ENCODE results near the gene MPND.

The MPND gene

GRCh38 chr19:4343370-4344307 is at the start of gene MPND:
Gene MPND, plus strand, starts transcription at chr19:4343562. Its CDS starts 32 bp downstream, at chr19:4343594.
- DNase-seq: peak; percentile 78

DNA sequence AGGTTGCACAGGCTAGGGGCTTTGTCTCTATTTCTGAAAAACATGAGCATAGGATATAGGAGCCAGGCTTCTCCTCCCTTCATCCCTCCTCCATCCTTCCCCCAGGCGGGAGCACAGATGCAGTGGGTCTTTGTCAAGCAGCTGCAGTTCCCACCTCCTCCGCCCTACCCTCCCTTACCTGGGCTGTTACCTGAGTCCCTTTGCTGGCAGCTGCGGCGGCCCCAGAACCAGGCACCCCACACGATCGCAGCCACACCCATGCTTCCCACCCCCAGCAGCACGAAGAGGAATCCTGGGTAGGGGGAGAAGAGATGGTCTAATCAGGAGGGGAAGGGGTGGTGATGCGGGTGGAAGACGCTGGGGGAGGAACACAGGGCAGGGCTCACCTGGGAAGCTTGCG is 49.0 kb upstream of the MPND start:
- DNase-seq: no peak

GRCh38 chr19:4295972-4296771 is 47.2 kb upstream of the MPND start:
- DNase-seq: no peak

GRCh38 chr19:4297901-4298809 is 45.2 kb upstream of the MPND start:
- DNase-seq: no peak

DNA sequence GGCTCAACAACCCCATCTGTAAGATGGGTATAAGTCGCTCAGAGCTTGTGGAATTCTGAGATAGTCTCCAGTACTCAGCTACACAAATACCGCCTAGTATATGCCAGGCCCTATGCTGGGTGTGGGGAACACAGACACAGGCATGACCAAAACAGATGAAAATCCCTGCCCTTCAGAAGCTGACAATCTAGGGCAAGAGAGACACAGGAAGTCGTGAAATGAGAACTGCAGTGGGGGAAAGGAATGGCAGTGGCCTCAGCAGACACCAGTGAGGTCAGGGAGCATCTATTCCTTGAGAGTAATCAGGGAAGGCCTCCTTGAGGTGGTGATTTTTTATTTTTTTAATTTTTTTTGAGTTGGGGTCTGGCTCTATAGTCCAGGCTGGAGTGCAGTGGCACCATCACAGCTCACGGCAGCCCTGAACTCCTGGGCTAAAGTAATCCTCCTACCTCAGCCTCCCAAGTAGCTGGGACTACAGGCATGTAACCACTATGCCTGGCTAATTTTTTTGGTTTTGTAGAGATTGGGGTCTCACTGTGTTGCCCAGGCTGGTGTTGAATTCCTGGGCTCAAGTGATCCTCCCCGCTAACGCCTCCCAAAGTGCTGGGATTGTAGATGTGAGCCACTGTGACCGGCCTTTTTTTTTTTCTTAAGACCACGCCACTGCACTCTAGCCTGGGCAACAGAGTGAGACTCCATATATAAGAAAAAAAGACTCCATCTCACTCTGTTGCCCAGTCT is 44.4 kb upstream of the MPND start:
- DNase-seq: no peak

- DNase-seq: no peak
Observed at GRCh38 chr19:4300589-4300988, 42.8 kb upstream of the MPND start.

DNA sequence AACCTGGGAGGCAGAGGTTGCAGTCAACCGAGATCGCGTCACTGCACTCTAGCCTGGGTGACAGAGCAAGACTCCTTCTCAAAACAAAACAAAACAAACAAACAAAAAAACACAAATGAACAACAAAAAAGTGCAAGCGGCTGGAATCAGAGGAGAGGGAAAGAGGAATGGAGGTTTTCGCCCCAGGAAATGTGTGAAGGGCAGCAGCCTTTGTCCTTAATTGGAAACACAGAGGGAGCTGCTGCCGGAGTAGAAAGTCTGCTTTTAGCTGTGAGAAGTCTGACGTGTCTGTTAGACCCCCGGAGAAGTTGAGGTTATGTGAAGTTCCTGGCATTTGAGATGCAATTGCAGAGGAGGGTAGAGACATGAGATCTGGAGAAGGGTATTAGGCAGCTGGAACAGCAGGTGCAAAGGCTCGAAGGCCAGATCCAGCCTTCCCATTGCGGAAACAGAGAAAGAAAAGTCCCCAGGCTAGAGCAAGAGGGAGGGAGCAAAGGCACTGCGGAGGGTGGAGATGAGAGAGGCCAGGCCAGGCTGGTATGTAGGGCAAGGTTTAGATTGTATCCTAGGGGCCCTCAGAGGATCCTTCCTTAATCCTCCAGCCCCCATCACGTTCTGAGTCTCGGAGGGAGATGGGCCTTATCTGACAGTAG is 41.6 kb upstream of the MPND start:
- no peak for DNase-seq

GRCh38 chr19:4302243-4302640 is 41.1 kb upstream of the MPND start, which contains the start of gene TMIGD2:
Gene TMIGD2, minus strand, starts transcription at chr19:4302389. Its CDS starts 4 bp downstream, at chr19:4302385.
- DNase-seq: no peak

DNA sequence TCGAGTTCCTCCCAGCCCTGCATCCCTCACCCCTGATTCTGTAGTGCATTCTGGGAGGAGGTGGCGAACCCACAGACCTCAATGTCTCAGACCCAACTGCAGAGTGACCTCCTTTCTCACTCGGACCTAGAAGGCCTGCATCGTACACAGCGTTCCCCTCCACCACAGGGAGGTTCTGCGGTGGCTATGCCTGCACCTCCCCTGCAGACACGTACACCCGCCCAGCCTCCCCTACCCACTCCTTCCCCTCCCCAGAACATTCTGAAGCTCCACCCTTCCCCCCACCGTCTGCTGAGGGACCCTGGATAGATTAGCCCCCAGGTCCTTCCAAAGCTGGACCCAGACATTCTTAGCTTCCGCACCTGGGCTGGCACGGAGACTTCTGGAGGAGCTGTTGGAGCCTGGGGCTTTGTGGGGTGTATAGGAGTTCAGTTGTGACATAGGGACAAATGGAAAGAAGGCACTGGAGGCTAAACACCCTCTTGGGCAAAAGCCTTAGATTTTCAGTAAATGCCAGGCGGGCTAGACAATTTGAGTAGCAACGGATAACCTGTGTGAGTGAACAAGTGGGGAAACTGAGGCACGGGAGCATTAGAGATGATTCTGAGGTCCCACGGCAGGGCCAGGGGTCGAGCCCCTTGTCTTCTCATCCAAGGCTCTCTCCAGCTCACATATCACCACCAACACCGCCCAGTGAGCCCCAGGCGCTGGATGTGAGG is 39.4 kb upstream of the MPND start:
- no peak for DNase-seq

- peak; percentile 39 for DNase-seq
Observed at GRCh38 chr19:4304538-4305256, 38.7 kb upstream of the MPND start, which contains the start of gene FSD1. Gene FSD1, plus strand, starts transcription at chr19:4304598. Its CDS starts 149 bp downstream, at chr19:4304747.

GRCh38 chr19:4305257-4305612 is 38.1 kb upstream of the MPND start:
- DNase-seq: no peak

GRCh38 chr19:4305659-4306058 is 37.7 kb upstream of the MPND start:
- no peak for DNase-seq

DNA sequence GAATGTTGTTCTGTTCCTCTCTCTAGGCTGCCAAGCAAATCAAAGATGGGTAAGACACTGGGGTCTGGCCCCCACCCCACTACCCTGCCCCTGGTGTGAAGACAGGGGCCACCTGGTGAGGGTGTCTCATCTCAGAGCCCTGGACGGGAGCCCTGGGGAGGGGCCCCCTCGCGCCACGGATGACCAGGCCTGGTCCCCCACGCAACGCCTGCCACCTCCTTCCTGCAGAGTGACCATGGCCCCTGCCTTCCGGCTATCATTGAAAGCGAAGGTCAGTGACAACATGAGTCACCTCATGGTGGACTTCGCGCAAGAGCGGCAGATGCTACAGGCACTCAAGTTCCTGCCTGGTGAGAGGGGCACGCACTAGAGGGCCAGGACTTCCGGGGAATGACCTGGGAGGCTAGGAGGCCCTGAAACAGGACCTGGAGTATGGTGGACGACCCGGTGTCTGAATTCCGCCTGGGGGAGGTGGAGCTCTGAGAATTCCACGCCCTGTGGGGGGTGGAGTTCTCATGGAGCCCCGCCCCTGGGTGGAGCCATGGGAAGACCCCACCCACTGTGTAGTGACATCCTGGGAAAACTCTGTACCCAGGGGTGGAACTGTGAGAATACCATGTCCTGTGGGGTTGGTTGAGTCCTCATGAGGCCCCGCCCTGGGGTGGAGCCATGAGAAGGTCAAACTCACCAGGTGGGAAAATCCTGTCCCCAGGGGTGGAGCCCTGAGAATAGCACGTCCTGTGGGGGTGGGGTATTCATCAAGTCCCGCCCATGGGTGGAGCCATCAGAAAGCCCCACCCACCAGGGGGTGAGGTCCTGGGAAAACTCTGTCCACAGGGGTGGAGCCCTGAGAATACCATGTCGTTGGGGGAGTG is 32.9 kb upstream of the MPND start:
- DNase-seq: no peak

DNA sequence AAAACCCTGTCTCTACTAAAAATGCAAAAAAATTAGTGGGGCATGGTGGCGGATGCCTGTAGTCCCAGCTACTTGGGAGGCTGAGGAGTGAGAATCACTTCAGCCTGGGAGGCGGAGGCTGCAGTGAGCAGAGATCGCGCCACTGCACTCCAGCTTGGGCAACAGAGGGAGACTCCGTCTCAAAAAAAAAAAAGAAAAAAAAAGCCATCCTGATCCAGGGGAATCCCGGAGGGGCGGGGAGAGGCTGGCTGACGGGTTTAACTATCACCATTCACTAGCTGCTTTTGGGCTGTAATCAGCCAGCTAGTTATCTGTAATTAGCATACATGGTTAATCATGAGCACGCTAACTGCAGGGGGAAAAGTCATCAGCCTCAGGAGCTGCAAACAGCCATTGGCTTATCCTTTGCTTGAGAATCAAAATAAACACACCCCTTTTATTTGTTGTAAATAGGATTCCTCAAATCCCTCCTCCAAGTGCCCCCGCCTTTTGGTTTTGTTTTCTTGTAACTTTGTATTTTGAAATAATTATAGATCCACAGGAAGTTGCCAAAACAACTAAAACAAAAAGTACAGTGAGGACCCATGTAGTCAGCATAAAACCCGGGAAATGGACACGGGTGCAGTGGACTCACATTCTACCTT is 29.4 kb upstream of the MPND start:
- no peak for DNase-seq

- no peak for DNase-seq
Observed at GRCh38 chr19:4316956-4317355, 26.4 kb upstream of the MPND start.

- no peak for DNase-seq
Observed at GRCh38 chr19:4318460-4318859, 24.9 kb upstream of the MPND start.

GRCh38 chr19:4319067-4319718 is 24.2 kb upstream of the MPND start:
- DNase-seq: no peak

DNA sequence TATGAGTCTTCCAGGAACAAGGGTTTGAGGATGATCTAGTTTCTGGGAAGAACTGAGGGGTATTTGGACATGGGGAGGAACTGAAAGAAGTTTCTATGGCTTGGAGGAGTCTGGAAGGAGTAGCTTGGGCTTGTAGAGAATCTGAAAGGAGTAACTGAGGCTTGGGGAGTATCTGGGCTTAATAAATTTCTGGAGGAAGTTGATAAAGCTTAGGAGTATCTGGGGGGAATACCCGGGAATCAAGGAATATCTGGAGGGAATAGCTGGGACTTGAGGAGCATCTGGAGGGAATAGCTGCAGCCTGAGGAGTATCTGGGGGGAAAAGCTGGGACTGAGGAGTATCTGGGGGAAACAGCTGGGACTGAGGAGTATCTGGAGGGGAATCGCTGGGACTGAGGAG is 22.9 kb upstream of the MPND start:
- no peak for DNase-seq

Measured in NCI-H1048 (cell line).